Measurements from ENCODE around the gene ATG16L1.
A peak's percentile ranks its signal among the peaks of the same experiment; 100 is the strongest.

Gene ATG16L1

DNA sequence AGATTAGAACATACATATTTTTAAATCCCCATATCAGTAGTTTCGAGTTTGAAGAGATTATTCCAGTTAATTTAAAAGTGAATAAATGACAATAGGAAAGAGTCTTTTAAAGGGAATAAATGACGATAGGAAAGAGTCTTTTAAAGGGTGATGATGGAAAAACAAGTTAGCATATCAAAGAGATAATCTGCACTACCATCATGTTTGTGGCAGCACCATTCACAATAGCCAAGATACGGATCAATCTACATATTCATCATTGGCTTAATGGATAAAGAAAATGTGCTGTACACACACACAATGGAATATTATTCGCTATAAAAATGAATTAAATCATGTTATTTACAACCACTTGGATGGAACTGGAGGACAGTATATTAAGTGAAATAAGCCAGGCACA is 15.0 kb downstream of the ATG16L1 start:
- Histone ChIP-seq H3K9me3 (ENCODE audit: control insufficient read depth in 2 of 2, low read length in 2 of 2) (no peaks in the 10 kb centered on the region), H3K4me3 (ENCODE audit: low read length in 2 of 2) (no peak overlapping the region), H3K36me3 (ENCODE audit: control insufficient read depth in 2 of 2, insufficient read depth in 2 of 2, low read length in 2 of 2) (peaks cover 68 to 79% of the 10 kb centered on the region in 2 donors), H3K9ac (ENCODE audit: low read depth in 1 of 2, low read length in 2 of 2) (no peak overlapping the region), H3K27ac (ENCODE audit: low read depth in 2 of 2, low read length in 2 of 2) (no peak overlapping the region), H3K27me3 (ENCODE audit: control insufficient read depth in 2 of 2, insufficient read depth in 2 of 2, low read length in 2 of 2) (no peaks in the 10 kb centered on the region), H3K4me1 (ENCODE audit: control insufficient read depth in 2 of 2, insufficient read depth in 2 of 2, low read length in 2 of 2) (no peaks in the 10 kb centered on the region)

DNA sequence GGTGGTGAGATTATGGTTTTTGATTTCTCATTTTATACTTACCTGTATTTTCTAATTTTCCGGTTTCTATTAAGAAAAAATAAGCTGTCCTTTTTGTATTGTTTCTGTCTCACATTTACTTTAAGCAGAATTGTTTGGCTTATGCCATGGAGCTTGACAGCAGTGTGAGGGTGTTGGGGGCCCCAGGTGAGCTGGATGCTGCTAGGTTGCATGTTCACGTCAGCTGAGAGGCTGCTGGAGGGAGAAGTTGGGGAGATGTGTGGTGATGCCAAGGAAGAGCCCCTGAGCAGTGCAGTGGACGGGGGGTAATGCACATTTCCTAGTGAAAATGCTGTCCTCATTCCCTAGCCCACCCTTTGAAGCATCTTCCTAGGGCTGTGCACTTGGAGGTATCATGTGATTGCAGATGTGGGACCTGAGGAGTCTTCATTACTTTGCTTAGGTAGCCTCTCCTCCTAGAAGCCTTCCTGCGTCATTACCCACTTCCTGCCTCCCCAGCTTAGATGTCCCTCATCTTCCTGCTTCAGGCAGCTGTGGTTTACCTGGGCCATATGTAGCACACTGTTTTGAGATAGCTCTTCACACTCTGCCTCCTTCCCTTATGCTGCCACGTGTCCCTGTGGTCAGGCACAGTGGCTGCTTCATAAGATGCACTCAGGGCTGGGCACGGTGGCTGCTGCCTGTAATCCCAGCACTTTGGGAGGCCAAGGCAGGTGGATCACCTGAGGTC is 16.2 kb downstream of the ATG16L1 start:
- no peak overlapping the region for H3K4me3 ChIP-seq (ENCODE audit: low read length in 2 of 2)
- H3K27me3 ChIP-seq (ENCODE audit: control insufficient read depth in 2 of 2, insufficient read depth in 2 of 2, low read length in 2 of 2) = no peaks in the 10 kb centered on the region
- no peak overlapping the region for H3K9ac ChIP-seq (ENCODE audit: low read depth in 1 of 2, low read length in 2 of 2)
- H3K9me3 ChIP-seq (ENCODE audit: control insufficient read depth in 2 of 2, low read length in 2 of 2) = no peaks in the 10 kb centered on the region
- H3K27ac ChIP-seq (ENCODE audit: low read depth in 2 of 2, low read length in 2 of 2) = peak overlapping the region; percentile 8 to 56
- H3K4me1 ChIP-seq (ENCODE audit: control insufficient read depth in 2 of 2, insufficient read depth in 2 of 2, low read length in 2 of 2) = no peaks in the 10 kb centered on the region
- H3K36me3 ChIP-seq (ENCODE audit: control insufficient read depth in 2 of 2, insufficient read depth in 2 of 2, low read length in 2 of 2) = peaks cover 65 to 79% of the 10 kb centered on the region in 2 donors

- Histone ChIP-seq H3K27ac (ENCODE audit: low read depth in 2 of 2, low read length in 2 of 2) (peak overlapping the region; percentile 2 to 64), H3K9me3 (ENCODE audit: control insufficient read depth in 2 of 2, low read length in 2 of 2) (no peaks in the 10 kb centered on the region), H3K27me3 (ENCODE audit: control insufficient read depth in 2 of 2, insufficient read depth in 2 of 2, low read length in 2 of 2) (no peaks in the 10 kb centered on the region), H3K9ac (ENCODE audit: low read depth in 1 of 2, low read length in 2 of 2) (no peak overlapping the region), H3K36me3 (ENCODE audit: control insufficient read depth in 2 of 2, insufficient read depth in 2 of 2, low read length in 2 of 2) (peaks cover 68 to 79% of the 10 kb centered on the region in 2 donors), H3K4me1 (ENCODE audit: control insufficient read depth in 2 of 2, insufficient read depth in 2 of 2, low read length in 2 of 2) (no peaks in the 10 kb centered on the region), H3K4me3 (ENCODE audit: low read length in 2 of 2) (no peak overlapping the region)
These were observed 18.9 kb downstream of the ATG16L1 start for GRCh38 chr2:233270366-233270765.

- Histone ChIP-seq H3K27me3 (ENCODE audit: control insufficient read depth in 2 of 2, insufficient read depth in 2 of 2, low read length in 2 of 2) (no peaks in the 10 kb centered on the region), H3K4me1 (ENCODE audit: control insufficient read depth in 2 of 2, insufficient read depth in 2 of 2, low read length in 2 of 2) (no peaks in the 10 kb centered on the region), H3K27ac (ENCODE audit: low read depth in 2 of 2, low read length in 2 of 2) (peak overlapping the region; percentile 2 to 64), H3K9ac (ENCODE audit: low read depth in 1 of 2, low read length in 2 of 2) (no peak overlapping the region), H3K4me3 (ENCODE audit: low read length in 2 of 2) (no peak overlapping the region), H3K9me3 (ENCODE audit: control insufficient read depth in 2 of 2, low read length in 2 of 2) (no peaks in the 10 kb centered on the region), H3K36me3 (ENCODE audit: control insufficient read depth in 2 of 2, insufficient read depth in 2 of 2, low read length in 2 of 2) (peaks cover 70 to 78% of the 10 kb centered on the region in 2 donors)
These were observed 19.5 kb downstream of the ATG16L1 start for GRCh38 chr2:233270951-233271350.

DNA sequence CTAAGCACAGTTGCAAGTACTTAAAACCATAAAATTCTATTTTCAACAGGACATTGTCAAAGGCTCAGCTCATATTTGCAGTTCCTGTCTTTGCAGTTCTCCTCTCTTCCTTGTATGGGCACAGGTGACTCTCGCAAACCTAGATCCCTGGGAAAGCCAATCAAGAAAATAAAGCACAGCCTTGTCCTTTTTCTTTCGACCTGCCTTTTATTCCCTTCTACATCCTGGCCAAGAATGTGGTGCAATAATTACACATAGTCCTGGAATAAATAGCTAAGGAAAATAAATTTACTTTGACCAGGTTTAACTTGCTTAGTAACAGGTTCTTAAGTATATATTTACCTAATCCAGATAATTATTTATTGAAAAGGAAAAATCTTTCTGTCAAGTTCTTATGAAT is 20.2 kb downstream of the ATG16L1 start:
- Histone ChIP-seq H3K36me3 (ENCODE audit: control insufficient read depth in 2 of 2, insufficient read depth in 2 of 2, low read length in 2 of 2) (peaks cover 67 to 73% of the 10 kb centered on the region in 2 donors), H3K27ac (ENCODE audit: low read depth in 2 of 2, low read length in 2 of 2) (no peak overlapping the region), H3K9ac (ENCODE audit: low read depth in 1 of 2, low read length in 2 of 2) (no peak overlapping the region)

DNA sequence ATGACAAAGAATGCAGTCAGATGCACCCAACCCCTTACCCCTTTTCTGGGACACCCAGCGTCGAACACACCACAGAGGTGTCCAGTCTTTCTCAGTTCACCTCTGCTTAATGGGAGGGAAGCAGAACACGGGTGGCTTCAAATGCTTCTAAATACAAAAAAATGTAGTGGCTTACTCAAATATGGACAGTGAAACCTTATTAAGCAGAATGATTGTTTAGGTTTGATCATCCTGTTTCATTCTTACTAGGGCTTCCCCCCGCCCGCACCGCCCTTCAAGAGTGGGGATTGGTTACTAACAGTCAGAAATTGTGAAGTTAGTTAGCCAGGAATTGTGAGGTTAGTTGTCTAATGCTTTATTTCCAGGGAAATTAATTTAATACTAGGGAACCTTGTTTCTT is 21.6 kb downstream of the ATG16L1 start:
- no peak overlapping the region for H3K9ac ChIP-seq (ENCODE audit: low read depth in 1 of 2, low read length in 2 of 2)
- no peaks in the 10 kb centered on the region for H3K4me1 ChIP-seq (ENCODE audit: control insufficient read depth in 2 of 2, insufficient read depth in 2 of 2, low read length in 2 of 2)
- no peak overlapping the region for H3K27ac ChIP-seq (ENCODE audit: low read depth in 2 of 2, low read length in 2 of 2)
- H3K36me3 ChIP-seq (ENCODE audit: control insufficient read depth in 2 of 2, insufficient read depth in 2 of 2, low read length in 2 of 2) = peaks cover 68 to 76% of the 10 kb centered on the region in 2 donors
- no peak overlapping the region for H3K4me3 ChIP-seq (ENCODE audit: low read length in 2 of 2)
- H3K9me3 ChIP-seq (ENCODE audit: control insufficient read depth in 2 of 2, low read length in 2 of 2) = no peaks in the 10 kb centered on the region
- no peaks in the 10 kb centered on the region for H3K27me3 ChIP-seq (ENCODE audit: control insufficient read depth in 2 of 2, insufficient read depth in 2 of 2, low read length in 2 of 2)

More for the DNA sequence above, 20.2 kb downstream of the ATG16L1 start:
- H3K27me3 ChIP-seq (ENCODE audit: control insufficient read depth in 2 of 2, insufficient read depth in 2 of 2, low read length in 2 of 2) = no peaks in the 10 kb centered on the region
- H3K4me3 ChIP-seq (ENCODE audit: low read length in 2 of 2) = no peak overlapping the region
- H3K9me3 ChIP-seq (ENCODE audit: control insufficient read depth in 2 of 2, low read length in 2 of 2) = no peaks in the 10 kb centered on the region
- no peaks in the 10 kb centered on the region for H3K4me1 ChIP-seq (ENCODE audit: control insufficient read depth in 2 of 2, insufficient read depth in 2 of 2, low read length in 2 of 2)

DNA sequence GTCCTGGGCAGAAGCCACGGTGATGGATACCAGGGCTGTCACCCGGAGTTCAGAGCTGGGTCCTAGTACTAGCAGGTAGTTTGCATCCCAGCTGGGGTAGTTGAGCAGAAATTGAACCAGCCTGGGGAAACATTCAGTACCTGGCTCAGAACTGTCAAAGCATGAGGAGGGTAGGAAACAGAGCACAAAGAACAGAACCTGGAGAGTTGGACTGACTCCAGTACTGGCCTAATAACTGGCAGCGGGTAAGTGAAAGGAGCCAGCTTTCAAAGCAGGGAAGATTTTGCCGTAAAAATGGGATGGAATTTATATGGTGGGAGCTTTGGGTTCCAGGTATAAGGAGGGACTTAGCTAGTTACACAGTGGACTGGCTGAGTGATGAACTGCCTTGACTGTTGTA is 23.8 kb downstream of the ATG16L1 start:
- no peak overlapping the region for H3K9ac ChIP-seq (ENCODE audit: low read depth in 1 of 2, low read length in 2 of 2)
- no peak overlapping the region for H3K27ac ChIP-seq (ENCODE audit: low read depth in 2 of 2, low read length in 2 of 2)
- no peaks in the 10 kb centered on the region for H3K27me3 ChIP-seq (ENCODE audit: control insufficient read depth in 2 of 2, insufficient read depth in 2 of 2, low read length in 2 of 2)
- no peak overlapping the region for H3K4me3 ChIP-seq (ENCODE audit: low read length in 2 of 2)
- no peaks in the 10 kb centered on the region for H3K9me3 ChIP-seq (ENCODE audit: control insufficient read depth in 2 of 2, low read length in 2 of 2)
- H3K36me3 ChIP-seq (ENCODE audit: control insufficient read depth in 2 of 2, insufficient read depth in 2 of 2, low read length in 2 of 2) = peaks cover 70 to 85% of the 10 kb centered on the region in 2 donors
- H3K4me1 ChIP-seq (ENCODE audit: control insufficient read depth in 2 of 2, insufficient read depth in 2 of 2, low read length in 2 of 2) = no peaks in the 10 kb centered on the region

GRCh38 chr2:233278921-233279320 is 27.4 kb downstream of the ATG16L1 start:
- Histone ChIP-seq H3K27me3 (ENCODE audit: control insufficient read depth in 2 of 2, insufficient read depth in 2 of 2, low read length in 2 of 2) (no peaks in the 10 kb centered on the region), H3K9me3 (ENCODE audit: control insufficient read depth in 2 of 2, low read length in 2 of 2) (no peaks in the 10 kb centered on the region), H3K36me3 (ENCODE audit: control insufficient read depth in 2 of 2, insufficient read depth in 2 of 2, low read length in 2 of 2) (peaks cover 76 to 84% of the 10 kb centered on the region in 2 donors), H3K4me1 (ENCODE audit: control insufficient read depth in 2 of 2, insufficient read depth in 2 of 2, low read length in 2 of 2) (peaks cover 0 to 4% of the 10 kb centered on the region in 2 donors), H3K9ac (ENCODE audit: low read depth in 1 of 2, low read length in 2 of 2) (no peak overlapping the region), H3K27ac (ENCODE audit: low read depth in 2 of 2, low read length in 2 of 2) (no peak overlapping the region), H3K4me3 (ENCODE audit: low read length in 2 of 2) (no peak overlapping the region)

- Histone ChIP-seq H3K4me1 (ENCODE audit: control insufficient read depth in 2 of 2, insufficient read depth in 2 of 2, low read length in 2 of 2) (peaks cover 0 to 4% of the 10 kb centered on the region in 2 donors), H3K9ac (ENCODE audit: low read depth in 1 of 2, low read length in 2 of 2) (no peak overlapping the region), H3K36me3 (ENCODE audit: control insufficient read depth in 2 of 2, insufficient read depth in 2 of 2, low read length in 2 of 2) (peaks cover 68 to 78% of the 10 kb centered on the region in 2 donors), H3K27me3 (ENCODE audit: control insufficient read depth in 2 of 2, insufficient read depth in 2 of 2, low read length in 2 of 2) (no peaks in the 10 kb centered on the region), H3K4me3 (ENCODE audit: low read length in 2 of 2) (no peak overlapping the region), H3K9me3 (ENCODE audit: control insufficient read depth in 2 of 2, low read length in 2 of 2) (no peaks in the 10 kb centered on the region), H3K27ac (ENCODE audit: low read depth in 2 of 2, low read length in 2 of 2) (no peak overlapping the region)
These were observed 28.7 kb downstream of the ATG16L1 start for GRCh38 chr2:233280114-233280693.

- Histone ChIP-seq H3K36me3 (ENCODE audit: control insufficient read depth in 2 of 2, insufficient read depth in 2 of 2, low read length in 2 of 2) (peaks cover 70 to 82% of the 10 kb centered on the region in 2 donors), H3K4me1 (ENCODE audit: control insufficient read depth in 2 of 2, insufficient read depth in 2 of 2, low read length in 2 of 2) (peaks cover 0 to 4% of the 10 kb centered on the region in 2 donors), H3K27ac (ENCODE audit: low read depth in 2 of 2, low read length in 2 of 2) (no peak overlapping the region), H3K27me3 (ENCODE audit: control insufficient read depth in 2 of 2, insufficient read depth in 2 of 2, low read length in 2 of 2) (no peaks in the 10 kb centered on the region), H3K9ac (ENCODE audit: low read depth in 1 of 2, low read length in 2 of 2) (no peak overlapping the region), H3K9me3 (ENCODE audit: control insufficient read depth in 2 of 2, low read length in 2 of 2) (no peaks in the 10 kb centered on the region), H3K4me3 (ENCODE audit: low read length in 2 of 2) (no peak overlapping the region)
These were observed 30.1 kb downstream of the ATG16L1 start for GRCh38 chr2:233281553-233281952.

Measured in mucosa of rectum (tissue), 2 donors.